ENCODE results near the gene DLGAP1.
A peak's percentile ranks its signal among the peaks of the same experiment; 100 is the strongest.
"Not testable (repeated sequence)": the region's sequence is repeated elsewhere in the genome, so short reads cannot be mapped to it uniquely, and the experiment has no call there.

Gene DLGAP1

DNA sequence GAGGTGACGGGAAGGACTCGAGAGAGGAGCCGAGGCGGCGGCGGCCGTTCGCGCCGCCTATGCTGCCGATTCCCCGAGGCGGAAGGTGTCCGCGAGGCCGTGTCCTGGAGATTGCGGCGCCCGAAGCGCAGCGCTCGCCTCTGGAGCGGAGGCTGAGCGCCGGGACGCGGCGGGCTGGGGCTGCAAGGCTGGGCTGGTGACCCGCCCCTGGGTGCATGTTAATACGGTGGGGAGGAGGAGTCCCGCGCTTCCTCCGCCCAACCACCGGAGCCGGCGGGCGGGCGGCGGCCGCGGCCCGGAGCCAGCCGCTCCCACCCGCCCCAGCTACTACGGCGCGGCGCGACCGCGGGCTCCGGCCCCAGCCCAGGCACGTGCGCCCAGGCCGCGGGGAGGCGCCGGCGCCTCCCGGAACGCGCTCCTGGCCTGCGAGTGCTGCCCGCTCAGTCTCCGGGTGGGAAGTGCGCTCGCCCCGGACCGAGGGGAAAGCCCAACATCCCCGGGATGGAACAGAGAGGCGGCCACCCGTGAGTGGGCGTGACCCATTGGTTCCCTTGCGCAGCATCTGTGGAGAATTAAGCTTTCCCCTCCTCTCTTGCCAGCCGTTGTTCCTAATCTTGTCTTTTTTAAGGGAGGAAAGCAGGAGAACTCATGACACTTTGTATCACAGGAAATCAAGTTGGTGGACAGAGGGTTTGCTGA, at the start of gene DLGAP1:
Gene DLGAP1 (minus strand): TSS at position 195 of the 699 bp plus-strand sequence.
- Histone ChIP-seq H3K4me1 (ENCODE audit: control insufficient read depth in 1 of 2, insufficient read depth in 2 of 2, low read length in 2 of 2) (peaks cover 0 to 23% of the 10 kb centered on the region in 2 donors), H3K4me3 (ENCODE audit: low read depth in 1 of 2, low read length in 2 of 2) (peak within 1 kb of the TSS in 1 of 2 donors; percentile 57), H3K27me3 (ENCODE audit: low read depth, low read length) (peaks cover 23% of the 10 kb centered on the region), H3K36me3 (ENCODE audit: control insufficient read depth in 1 of 2, insufficient read depth in 2 of 2, low read length in 2 of 2) (no peaks in the 10 kb centered on the region), H3K27ac (ENCODE audit: low read length) (no peak within 1 kb of the TSS), H3K9me3 (ENCODE audit: control insufficient read depth in 1 of 2, low read length in 2 of 2) (no peaks in the 10 kb centered on the region)

DNA sequence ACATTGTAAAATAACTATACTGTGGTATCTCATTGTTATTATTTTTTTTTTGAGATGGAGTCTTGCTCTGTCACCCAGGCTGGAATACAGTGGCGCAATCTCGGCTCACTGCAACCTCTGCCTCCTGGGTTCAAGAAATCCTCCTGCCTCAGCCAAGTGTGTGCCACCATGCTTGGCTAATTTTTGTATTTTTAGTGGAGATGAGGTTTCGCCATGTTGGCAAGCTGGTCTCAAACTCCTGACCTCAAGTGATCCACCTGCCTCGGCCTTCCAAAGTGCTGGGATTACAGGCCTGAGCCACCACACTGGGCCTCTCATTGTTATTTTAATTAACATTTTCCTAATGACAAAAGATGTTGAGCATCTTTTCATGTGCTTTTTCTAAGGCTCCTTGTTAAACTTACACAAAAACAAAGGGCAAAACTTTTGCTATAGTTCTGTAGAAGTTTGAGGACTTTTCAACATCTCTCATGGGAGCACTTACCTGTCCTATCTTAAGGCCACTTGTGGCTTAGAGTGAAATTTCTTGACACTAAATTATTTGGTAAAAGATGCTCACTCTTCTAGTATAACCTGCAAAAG, 39.7 kb upstream of the DLGAP1 start:
- H3K9me3 ChIP-seq (ENCODE audit: control insufficient read depth in 1 of 2, low read length in 2 of 2): not testable (repeated sequence)

DNA sequence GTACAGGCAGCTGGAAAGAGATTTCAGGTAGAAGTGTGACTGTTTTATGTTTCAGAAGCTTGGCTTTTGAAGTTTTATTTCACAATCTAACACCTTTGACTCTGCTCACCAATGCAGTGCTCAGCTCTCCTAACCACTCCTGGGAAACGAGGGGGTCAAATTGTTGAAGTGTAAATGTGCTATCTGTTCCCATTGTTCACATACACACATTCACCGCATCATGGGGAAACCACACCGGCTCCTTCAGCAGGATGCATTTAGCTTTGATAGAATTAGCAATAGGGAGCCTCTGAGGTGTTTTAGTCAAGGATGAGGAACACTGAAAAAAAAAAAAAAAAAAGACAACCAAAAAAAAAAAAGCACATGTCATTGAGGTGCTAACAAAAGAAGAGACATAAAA, 13.4 kb upstream of the DLGAP1 start:
- Histone ChIP-seq H3K4me3 (ENCODE audit: low read depth in 1 of 2, low read length in 2 of 2) (no peak overlapping the region), H3K36me3 (ENCODE audit: control insufficient read depth in 1 of 2, insufficient read depth in 2 of 2, low read length in 2 of 2) (no peaks in the 10 kb centered on the region), H3K4me1 (ENCODE audit: control insufficient read depth in 1 of 2, insufficient read depth in 2 of 2, low read length in 2 of 2) (no peaks in the 10 kb centered on the region), H3K27ac (ENCODE audit: low read length) (no peak overlapping the region), H3K9me3 (ENCODE audit: control insufficient read depth in 1 of 2, low read length in 2 of 2) (no peaks in the 10 kb centered on the region), H3K27me3 (ENCODE audit: low read depth, low read length) (no peaks in the 10 kb centered on the region)

More for the DNA sequence above, 39.7 kb upstream of the DLGAP1 start:
- not testable (repeated sequence) for H3K36me3 ChIP-seq (ENCODE audit: control insufficient read depth in 1 of 2, insufficient read depth in 2 of 2, low read length in 2 of 2); H3K27me3 ChIP-seq (ENCODE audit: low read depth, low read length); H3K4me3 ChIP-seq (ENCODE audit: low read depth in 1 of 2, low read length in 2 of 2); H3K27ac ChIP-seq (ENCODE audit: low read length); H3K4me1 ChIP-seq (ENCODE audit: control insufficient read depth in 1 of 2, insufficient read depth in 2 of 2, low read length in 2 of 2)

DNA sequence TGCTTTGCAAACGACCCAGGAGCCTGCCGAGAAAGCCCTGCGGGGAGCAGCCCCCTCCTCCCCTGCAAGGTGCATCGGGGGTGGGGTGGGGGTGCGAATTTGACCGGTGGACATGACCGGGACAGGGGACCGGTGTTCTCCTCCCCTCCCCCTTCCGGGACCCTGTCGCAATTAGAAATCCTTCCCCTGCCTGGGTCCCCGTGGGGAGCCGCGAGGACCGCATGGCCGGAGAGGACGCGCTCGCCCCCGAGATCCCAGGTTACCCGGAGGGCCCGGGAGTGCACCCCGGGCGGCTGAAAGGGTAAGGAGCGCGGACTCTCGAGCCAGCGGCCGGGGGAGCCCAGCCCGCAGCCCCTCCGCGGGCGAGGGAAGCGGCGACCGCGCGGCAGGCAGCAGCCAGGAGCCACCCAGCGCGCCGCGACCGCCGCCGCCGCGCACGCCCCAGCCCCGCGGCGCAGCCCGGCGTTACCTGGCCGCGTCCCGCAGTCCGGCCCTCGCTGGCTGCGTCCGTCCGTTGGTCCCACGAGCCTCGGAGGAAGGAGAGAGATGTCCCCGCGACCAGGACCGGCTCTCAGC, 482 bp downstream of the DLGAP1 start:
- Histone ChIP-seq H3K4me1 (ENCODE audit: control insufficient read depth in 1 of 2, insufficient read depth in 2 of 2, low read length in 2 of 2) (peaks cover 0 to 23% of the 10 kb centered on the region in 2 donors), H3K9me3 (ENCODE audit: control insufficient read depth in 1 of 2, low read length in 2 of 2) (no peaks in the 10 kb centered on the region), H3K4me3 (ENCODE audit: low read depth in 1 of 2, low read length in 2 of 2) (peak overlapping the region in 1 of 2 donors; percentile 57), H3K27ac (ENCODE audit: low read length) (no peak overlapping the region), H3K36me3 (ENCODE audit: control insufficient read depth in 1 of 2, insufficient read depth in 2 of 2, low read length in 2 of 2) (no peaks in the 10 kb centered on the region), H3K27me3 (ENCODE audit: low read depth, low read length) (peaks cover 23% of the 10 kb centered on the region)

DNA sequence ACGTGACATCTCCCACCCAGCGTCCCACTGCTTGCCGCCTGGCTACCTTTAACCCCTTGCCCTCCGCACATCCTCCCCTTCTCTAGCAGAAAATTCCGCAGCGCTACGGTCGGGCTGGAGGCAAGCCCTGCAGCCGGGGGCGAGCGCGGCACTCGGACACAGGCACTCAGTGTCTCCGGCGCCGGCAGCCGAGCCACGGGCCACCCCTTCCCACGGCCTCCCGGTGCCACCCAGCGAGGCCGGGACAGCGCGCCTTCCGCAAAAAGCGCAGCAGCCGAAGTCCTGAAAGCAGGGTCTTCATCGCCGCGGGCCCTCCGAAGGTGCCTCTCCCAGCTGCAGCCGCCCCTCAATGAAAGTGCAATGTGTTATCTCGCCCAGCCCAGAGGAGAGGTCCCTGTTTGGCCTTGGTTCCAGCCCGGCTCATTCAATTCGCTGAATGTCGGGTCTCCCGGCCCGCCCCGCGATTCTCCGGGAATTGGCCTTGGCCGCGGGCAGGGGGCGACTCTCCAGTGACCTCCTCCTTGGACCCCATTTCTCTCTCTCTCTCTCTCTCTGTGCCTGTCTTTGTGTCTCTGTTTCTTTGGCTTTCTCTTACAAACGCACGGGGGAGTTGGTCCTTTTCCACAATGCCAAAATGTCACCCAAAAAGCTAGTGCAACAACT, 1.1 kb downstream of the DLGAP1 start:
- Histone ChIP-seq H3K4me3 (ENCODE audit: low read depth in 1 of 2, low read length in 2 of 2) (peak overlapping the region in 1 of 2 donors; percentile 36), H3K27me3 (ENCODE audit: low read depth, low read length) (peaks cover 23% of the 10 kb centered on the region), H3K27ac (ENCODE audit: low read length) (no peak overlapping the region), H3K4me1 (ENCODE audit: control insufficient read depth in 1 of 2, insufficient read depth in 2 of 2, low read length in 2 of 2) (peaks cover 0 to 23% of the 10 kb centered on the region in 2 donors), H3K9me3 (ENCODE audit: control insufficient read depth in 1 of 2, low read length in 2 of 2) (no peaks in the 10 kb centered on the region), H3K36me3 (ENCODE audit: control insufficient read depth in 1 of 2, insufficient read depth in 2 of 2, low read length in 2 of 2) (no peaks in the 10 kb centered on the region)

DNA sequence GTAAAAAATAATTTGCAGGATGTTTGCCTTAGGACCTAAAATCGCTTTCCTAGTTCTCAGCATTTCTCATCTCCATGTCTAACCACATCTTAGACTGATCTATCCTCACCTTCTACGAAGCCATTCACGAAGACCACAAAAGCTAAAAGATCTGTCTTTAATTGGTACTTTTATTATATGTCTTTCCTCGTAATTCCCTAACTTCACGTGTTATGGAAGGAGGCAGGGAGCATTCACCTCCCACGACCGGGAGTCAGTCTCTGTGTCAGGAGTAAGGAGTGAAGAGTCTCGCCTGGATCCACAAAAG, 1.6 kb downstream of the DLGAP1 start:
- Histone ChIP-seq H3K9me3 (ENCODE audit: control insufficient read depth in 1 of 2, low read length in 2 of 2) (no peaks in the 10 kb centered on the region), H3K27me3 (ENCODE audit: low read depth, low read length) (peaks cover 23% of the 10 kb centered on the region), H3K4me1 (ENCODE audit: control insufficient read depth in 1 of 2, insufficient read depth in 2 of 2, low read length in 2 of 2) (peaks cover 0 to 23% of the 10 kb centered on the region in 2 donors), H3K27ac (ENCODE audit: low read length) (no peak overlapping the region), H3K36me3 (ENCODE audit: control insufficient read depth in 1 of 2, insufficient read depth in 2 of 2, low read length in 2 of 2) (no peaks in the 10 kb centered on the region), H3K4me3 (ENCODE audit: low read depth in 1 of 2, low read length in 2 of 2) (no peak overlapping the region)

DNA sequence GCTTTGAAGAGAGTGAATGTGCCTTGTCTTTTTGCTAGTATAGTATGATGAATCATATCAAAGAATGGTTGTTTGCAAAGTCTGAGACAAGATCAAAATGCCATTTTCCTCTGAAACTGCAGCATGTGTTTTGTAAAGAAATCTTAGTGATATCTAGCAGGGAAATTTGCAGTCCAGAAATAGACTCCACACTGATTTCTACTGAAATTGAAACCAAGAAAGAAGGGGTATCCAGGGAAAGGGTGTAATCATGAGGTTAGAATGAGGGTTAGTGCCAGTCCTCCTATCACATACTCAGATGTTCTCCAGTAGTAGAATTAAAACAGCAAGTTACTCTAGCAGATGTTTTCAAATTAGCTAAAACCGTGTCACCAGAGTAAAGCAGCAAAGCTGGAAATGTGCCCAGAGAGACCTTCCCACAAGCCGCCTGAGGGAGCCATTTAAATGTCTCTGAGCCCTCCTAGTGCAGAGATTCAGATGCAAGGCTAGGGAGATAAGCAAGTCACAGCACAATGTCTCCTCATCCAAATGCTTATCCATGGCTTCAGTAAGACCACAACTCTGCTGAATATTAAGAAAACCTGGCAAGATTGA, 4.9 kb downstream of the DLGAP1 start:
- Histone ChIP-seq H3K4me1 (ENCODE audit: control insufficient read depth in 1 of 2, insufficient read depth in 2 of 2, low read length in 2 of 2) (peaks cover 0 to 14% of the 10 kb centered on the region in 2 donors), H3K9me3 (ENCODE audit: control insufficient read depth in 1 of 2, low read length in 2 of 2) (no peaks in the 10 kb centered on the region), H3K36me3 (ENCODE audit: control insufficient read depth in 1 of 2, insufficient read depth in 2 of 2, low read length in 2 of 2) (no peaks in the 10 kb centered on the region), H3K27me3 (ENCODE audit: low read depth, low read length) (peaks cover 15% of the 10 kb centered on the region), H3K4me3 (ENCODE audit: low read depth in 1 of 2, low read length in 2 of 2) (no peak overlapping the region), H3K27ac (ENCODE audit: low read length) (no peak overlapping the region)

DNA sequence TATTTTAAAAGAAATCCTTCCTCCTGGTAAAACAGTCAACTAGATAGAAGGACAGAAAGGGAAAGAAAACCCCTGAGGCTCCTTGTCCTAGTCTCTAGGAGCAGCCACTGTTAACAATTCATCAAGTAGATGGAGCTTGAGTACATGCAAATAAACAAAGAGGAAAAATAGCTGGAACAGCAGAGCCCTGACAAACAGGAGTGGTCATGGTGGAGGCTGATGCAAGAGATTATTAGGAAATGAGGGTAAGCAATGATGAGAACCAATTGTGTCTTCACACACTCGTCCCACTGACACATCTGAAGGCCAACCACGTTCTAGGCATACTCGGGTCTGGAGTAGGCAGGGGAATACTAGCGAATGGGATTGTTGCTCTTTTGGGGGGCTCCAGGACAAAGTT, 9.2 kb downstream of the DLGAP1 start:
- H3K9me3 ChIP-seq (ENCODE audit: control insufficient read depth in 1 of 2, low read length in 2 of 2): no peaks in the 10 kb centered on the region
- no peaks in the 10 kb centered on the region for H3K36me3 ChIP-seq (ENCODE audit: control insufficient read depth in 1 of 2, insufficient read depth in 2 of 2, low read length in 2 of 2)
- H3K4me1 ChIP-seq (ENCODE audit: control insufficient read depth in 1 of 2, insufficient read depth in 2 of 2, low read length in 2 of 2): no peaks in the 10 kb centered on the region
- H3K27ac ChIP-seq (ENCODE audit: low read length): no peak overlapping the region
- H3K27me3 ChIP-seq (ENCODE audit: low read depth, low read length): no peaks in the 10 kb centered on the region
- no peak overlapping the region for H3K4me3 ChIP-seq (ENCODE audit: low read depth in 1 of 2, low read length in 2 of 2)

DNA sequence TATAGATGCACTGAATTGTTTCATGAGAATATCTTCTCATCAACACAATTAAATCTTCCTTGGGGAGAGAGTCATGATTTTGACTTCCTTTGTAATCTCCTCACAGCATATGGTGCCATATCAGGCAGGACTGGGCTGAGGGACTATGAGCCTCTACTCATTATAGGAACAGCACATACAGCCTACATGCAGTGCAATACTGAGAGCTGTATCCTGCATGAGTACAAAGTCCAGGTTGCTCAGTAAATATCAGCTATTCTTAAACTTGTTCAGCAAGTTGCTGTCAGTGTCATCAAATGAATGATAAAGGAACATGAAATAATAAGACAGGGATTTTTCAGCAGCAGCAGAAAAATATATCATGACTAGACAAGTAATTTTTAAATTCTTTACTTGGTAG, 10.8 kb downstream of the DLGAP1 start:
- Histone ChIP-seq H3K27ac (ENCODE audit: low read length) (no peak overlapping the region), H3K4me1 (ENCODE audit: control insufficient read depth in 1 of 2, insufficient read depth in 2 of 2, low read length in 2 of 2) (no peaks in the 10 kb centered on the region), H3K9me3 (ENCODE audit: control insufficient read depth in 1 of 2, low read length in 2 of 2) (no peaks in the 10 kb centered on the region), H3K36me3 (ENCODE audit: control insufficient read depth in 1 of 2, insufficient read depth in 2 of 2, low read length in 2 of 2) (no peaks in the 10 kb centered on the region), H3K27me3 (ENCODE audit: low read depth, low read length) (no peaks in the 10 kb centered on the region), H3K4me3 (ENCODE audit: low read depth in 1 of 2, low read length in 2 of 2) (no peak overlapping the region)

DNA sequence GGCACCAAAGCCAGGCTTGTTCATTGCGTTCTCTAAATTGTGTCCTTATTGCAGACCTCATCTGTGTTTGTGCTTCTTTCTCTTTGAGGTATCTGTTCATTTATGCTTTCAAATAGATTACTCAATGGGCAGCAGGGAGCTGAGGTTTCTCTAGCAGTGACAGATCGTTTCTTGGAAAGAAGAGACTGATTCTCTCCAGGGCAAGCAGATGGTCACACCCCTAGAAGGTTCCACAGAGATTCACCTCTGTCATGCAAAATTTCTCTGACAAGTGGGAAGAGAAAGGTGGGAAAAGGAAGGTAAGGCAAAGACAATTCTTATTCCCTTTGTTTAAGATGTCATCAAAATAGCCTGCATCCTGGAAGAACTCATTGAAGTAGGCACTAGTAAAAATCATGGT, 14.0 kb downstream of the DLGAP1 start:
- H3K36me3 ChIP-seq (ENCODE audit: control insufficient read depth in 1 of 2, insufficient read depth in 2 of 2, low read length in 2 of 2): no peaks in the 10 kb centered on the region
- H3K27ac ChIP-seq (ENCODE audit: low read length): no peak overlapping the region
- H3K9me3 ChIP-seq (ENCODE audit: control insufficient read depth in 1 of 2, low read length in 2 of 2): no peaks in the 10 kb centered on the region
- no peak overlapping the region for H3K4me3 ChIP-seq (ENCODE audit: low read depth in 1 of 2, low read length in 2 of 2)
- H3K27me3 ChIP-seq (ENCODE audit: low read depth, low read length): no peaks in the 10 kb centered on the region
- H3K4me1 ChIP-seq (ENCODE audit: control insufficient read depth in 1 of 2, insufficient read depth in 2 of 2, low read length in 2 of 2): no peaks in the 10 kb centered on the region

DNA sequence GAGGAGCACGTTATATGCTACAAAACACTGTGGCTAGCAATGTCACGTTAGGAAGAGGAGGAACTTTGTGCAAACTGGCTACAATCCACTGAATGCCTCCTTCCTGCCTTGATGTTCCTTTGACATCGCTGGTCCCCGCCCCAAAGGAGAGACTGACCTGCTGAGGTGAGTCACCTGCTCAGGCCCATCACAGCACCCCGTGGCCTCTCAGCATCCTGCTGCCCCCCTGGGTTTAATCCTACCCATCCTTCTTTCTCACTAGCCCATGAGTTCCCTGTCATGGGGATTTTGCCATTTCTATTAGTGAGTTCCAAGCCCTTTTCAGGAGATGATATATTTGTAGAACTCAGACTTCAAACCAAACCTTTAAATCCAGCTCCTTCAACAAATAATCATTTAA, 16.2 kb downstream of the DLGAP1 start:
- Histone ChIP-seq H3K9me3 (ENCODE audit: control insufficient read depth in 1 of 2, low read length in 2 of 2) (no peaks in the 10 kb centered on the region), H3K27ac (ENCODE audit: low read length) (no peak overlapping the region), H3K4me3 (ENCODE audit: low read depth in 1 of 2, low read length in 2 of 2) (no peak overlapping the region), H3K4me1 (ENCODE audit: control insufficient read depth in 1 of 2, insufficient read depth in 2 of 2, low read length in 2 of 2) (no peaks in the 10 kb centered on the region), H3K36me3 (ENCODE audit: control insufficient read depth in 1 of 2, insufficient read depth in 2 of 2, low read length in 2 of 2) (no peaks in the 10 kb centered on the region), H3K27me3 (ENCODE audit: low read depth, low read length) (no peaks in the 10 kb centered on the region)

Measured in muscle layer of duodenum (tissue), 2 donors.